GM23338 (cell line): ENCODE results near the gene MYO1E. TPM values are rescaled to one million over a fixed set of nuclear protein-coding genes. Genes with fewer than 3 reads are reported as not detected.

Source experiments
- ATAC-seq: fragments of 200-7000 bp; cut with Tn5 transposase; 3 replicates; pipeline ENCODE4 v1.9.1; 2020
- DNase-seq: peaks from one replicate; pipeline ENCODE4 v3.0.0-alpha.2; 2015; ENCODE audit warnings: low spot score
- H2AFZ ChIP-seq: fragments of 200-600 bp; sonication (generic); 2 replicates; pipeline ENCODE4 v1.8.0; 2016; ENCODE audit warnings: antibody characterized with exemption, mild to moderate bottlenecking, moderate library complexity
- H3F3A ChIP-seq: fragments of 200-600 bp; sonication (generic); replicated peaks from 2 replicates; pipeline ENCODE4 v1.8.0; 2017; ENCODE audit warnings: antibody characterized with exemption, mixed run types, low read depth
- H3K27ac ChIP-seq: fragments of 200-600 bp; sonication (generic); 2 replicates; pipeline ENCODE4 v1.6.1; 2016; ENCODE audit warnings: low read depth
- H3K27me3 ChIP-seq: fragments of 200-600 bp; sonication (generic); 2 replicates; pipeline ENCODE4 v1.8.0; 2016; ENCODE audit warnings: mild to moderate bottlenecking, mixed run types, moderate library complexity; ENCODE audit not compliant: insufficient read depth
- H3K36me3 ChIP-seq: fragments of 200-600 bp; sonication (generic); 2 replicates; pipeline ENCODE4 v1.8.0; 2016; ENCODE audit warnings: mild to moderate bottlenecking; ENCODE audit not compliant: insufficient read depth
- H3K4me1 ChIP-seq: fragments of 200-600 bp; sonication (generic); 2 replicates; pipeline ENCODE4 v1.8.0; 2016; ENCODE audit warnings: mild to moderate bottlenecking, moderate library complexity; ENCODE audit not compliant: insufficient read depth
- H3K4me2 ChIP-seq: fragments of 200-600 bp; sonication (generic); 2 replicates; pipeline ENCODE4 v1.7.1; 2017; ENCODE audit warnings: mixed run types
- H3K4me3 ChIP-seq: fragments of 200-600 bp; sonication (generic); 2 replicates; pipeline ENCODE4 v1.6.1; 2016; ENCODE audit warnings: mixed run types
- H3K79me2 ChIP-seq: fragments of 200-600 bp; sonication (generic); replicated peaks from 2 replicates; pipeline ENCODE4 v1.8.0; 2017; ENCODE audit warnings: mild to moderate bottlenecking; ENCODE audit not compliant: insufficient read depth
- H3K9me2 ChIP-seq: fragments of 200-600 bp; sonication (generic); 2 replicates; pipeline ENCODE4 v1.8.0; 2017; ENCODE audit not compliant: insufficient read depth
- H4K20me1 ChIP-seq: fragments of 200-600 bp; sonication (generic); replicated peaks from 2 replicates; pipeline ENCODE4 v1.8.0; 2017; ENCODE audit warnings: mild to moderate bottlenecking; ENCODE audit not compliant: insufficient read depth
- H3K27ac Mint-ChIP-seq: 2 replicates; pipeline ENCODE4 v1.8.0; 2020; ENCODE audit warnings: inconsistent platforms, mild to moderate bottlenecking, moderate library complexity, mixed read lengths
- H3K27me3 Mint-ChIP-seq: 3 replicates; pipeline ENCODE4 v1.8.0; 2022; ENCODE audit warnings: low read depth, mild to moderate bottlenecking, moderate library complexity, mixed read lengths, inconsistent platforms; ENCODE audit not compliant: insufficient read depth, poor library complexity
- H3K36me3 Mint-ChIP-seq: 3 replicates; pipeline ENCODE4 v1.8.0; 2021; ENCODE audit warnings: low read depth, mild to moderate bottlenecking, inconsistent platforms, moderate library complexity, mixed read lengths
- H3K4me1 Mint-ChIP-seq: 3 replicates; pipeline ENCODE4 v1.8.0; 2020; ENCODE audit warnings: mild to moderate bottlenecking, inconsistent platforms, mixed read lengths
- H3K4me3 Mint-ChIP-seq: 3 replicates; pipeline ENCODE4 v1.8.0; 2021; ENCODE audit warnings: moderate library complexity, mild to moderate bottlenecking, inconsistent platforms, mixed read lengths
- H3K9me3 Mint-ChIP-seq: 3 replicates; pipeline ENCODE4 v1.8.0; 2020; ENCODE audit warnings: moderate library complexity, mild to moderate bottlenecking, inconsistent platforms, mixed read lengths
- CREB1 ChIP-seq: fragments of 250-450 bp; sonication (Bioruptor Pico); IDR thresholded peaks from 2 replicates; pipeline ENCODE4 v1.5.0; 2020; ENCODE audit warnings: low read depth, mild to moderate bottlenecking, moderate library complexity
- CTCF ChIP-seq, 2 experiments: fragments of 200-600 bp in 1 of 2; sonication (generic) in 1 of 2; conservative IDR thresholded peaks; 2 replicates each; pipeline versions ENCODE4 v1.5.1 to v1.6.1; 2016 to 2017; ENCODE audit warnings: antibody characterized with exemption in 2 of 2, low read depth in 2 of 2, mild to moderate bottlenecking in 2 of 2, moderate library complexity in 1 of 2
- EZH2 ChIP-seq: fragments of 200-600 bp; sonication (generic); IDR thresholded peaks from one replicate; pipeline ENCODE4 v1.8.0; 2017; ENCODE audit warnings: antibody characterized with exemption, mild to moderate bottlenecking, low read depth; ENCODE audit not compliant: unreplicated experiment
- EZH2phosphoT487 ChIP-seq: fragments of 200-600 bp; sonication (generic); IDR thresholded peaks from one replicate; pipeline ENCODE4 v1.8.1; 2018; ENCODE audit warnings: antibody characterized with exemption; ENCODE audit not compliant: unreplicated experiment
- JUNB ChIP-seq: IDR thresholded peaks from one replicate; pipeline ENCODE4 v1.6.1; 2016; ENCODE audit warnings: antibody characterized with exemption; ENCODE audit not compliant: unreplicated experiment
- NANOG ChIP-seq: IDR thresholded peaks from 2 replicates; pipeline ENCODE4 v1.6.1; 2016; ENCODE audit warnings: antibody characterized with exemption, borderline replicate concordance
- POLR2AphosphoS5 ChIP-seq: IDR thresholded peaks from 2 replicates; pipeline ENCODE4 v1.6.1; 2016; ENCODE audit warnings: antibody characterized with exemption, low read depth
- STAT1 ChIP-seq: IDR thresholded peaks from one replicate; pipeline ENCODE4 v1.6.1; 2016; ENCODE audit warnings: antibody characterized with exemption; ENCODE audit not compliant: unreplicated experiment
- ZNF114 ChIP-seq: fragments of 250-450 bp; sonication (Bioruptor Pico); IDR thresholded peaks from 2 replicates; pipeline ENCODE4 v1.5.0; 2020; ENCODE audit warnings: mild to moderate bottlenecking, moderate library complexity
- ZNF331 ChIP-seq: fragments of 250-450 bp; sonication (Bioruptor Pico); IDR thresholded peaks from 2 replicates; pipeline ENCODE4 v1.5.0; 2020; ENCODE audit warnings: low read depth, mild to moderate bottlenecking, moderate library complexity
- polyA plus RNA-seq: library from polyadenylated mRNA; unstranded; fragments of >200 nt; fragmentation: Nextera tagmentation; extraction: Ambion mirVana; gene quantifications from 2 replicates; pipeline ENCODE4 v1.2.1, GENCODE V29; 2016
- total RNA-seq: library from RNA; depleted of rRNA; stranded (reverse); fragments of >200 nt; shearing (Covaris generic); gene quantifications from 2 replicates; pipeline ENCODE4 v1.2.3, GENCODE V29; 2014
- TF ChIP-seq, protein P1 (sequence below): fragments of 250-450 bp; sonication (Bioruptor Pico); IDR thresholded peaks from 2 replicates; pipeline ENCODE4 v1.5.0; 2020; ENCODE audit warnings: mild to moderate bottlenecking, moderate library complexity
- TF ChIP-seq, protein P2 (sequence below): IDR thresholded peaks from 2 replicates; pipeline ENCODE4 v1.6.1; 2016; ENCODE audit warnings: antibody characterized with exemption
- TF ChIP-seq, protein P3 (sequence below): IDR thresholded peaks from one replicate; pipeline ENCODE4 v1.6.1; 2018; ENCODE audit warnings: antibody characterized with exemption; ENCODE audit not compliant: unreplicated experiment

Gene MYO1E
- total and polyA plus RNA-seq, 2 experiments from 2014 or later: 68.3 to 131 TPM

DNA sequence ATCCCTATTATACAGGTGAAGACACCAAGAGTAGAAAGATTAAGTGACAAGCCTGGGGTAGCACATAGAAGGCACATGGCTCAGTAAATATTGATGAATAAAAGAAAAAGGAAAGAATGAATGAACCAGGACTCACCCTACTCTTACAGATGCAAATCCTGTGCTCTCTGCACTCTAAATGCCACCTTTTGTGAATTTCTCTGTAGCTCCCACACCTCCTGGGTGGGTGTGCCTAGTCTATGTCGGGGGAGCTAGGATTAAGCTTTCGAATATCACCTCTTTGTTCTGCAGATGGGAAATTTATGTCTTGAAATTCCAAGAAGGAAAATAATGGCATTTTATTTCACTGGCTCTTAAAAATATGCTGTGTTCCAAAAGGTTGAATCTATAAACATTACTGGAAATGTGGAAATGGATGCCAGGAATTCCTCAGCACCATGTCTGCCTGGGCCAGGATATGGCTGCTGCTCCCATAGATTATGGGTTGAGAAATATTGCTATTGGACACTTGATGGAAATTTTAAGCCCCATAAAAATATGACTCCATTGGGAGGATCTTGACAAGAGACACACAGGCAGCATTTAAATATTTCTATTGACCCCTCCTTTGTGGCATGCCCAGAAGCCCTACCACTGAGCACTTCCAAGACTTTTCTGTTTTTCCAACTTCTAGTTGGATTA is 224.4 kb downstream of the MYO1E start:
- TF ChIP-seq ZNF331 (CRISPR knock-in tag): no peak
- TF ChIP-seq EZH2phosphoT487: no peak
- no peak for TF ChIP-seq POLR2AphosphoS5
- TF ChIP-seq, protein P1, sequence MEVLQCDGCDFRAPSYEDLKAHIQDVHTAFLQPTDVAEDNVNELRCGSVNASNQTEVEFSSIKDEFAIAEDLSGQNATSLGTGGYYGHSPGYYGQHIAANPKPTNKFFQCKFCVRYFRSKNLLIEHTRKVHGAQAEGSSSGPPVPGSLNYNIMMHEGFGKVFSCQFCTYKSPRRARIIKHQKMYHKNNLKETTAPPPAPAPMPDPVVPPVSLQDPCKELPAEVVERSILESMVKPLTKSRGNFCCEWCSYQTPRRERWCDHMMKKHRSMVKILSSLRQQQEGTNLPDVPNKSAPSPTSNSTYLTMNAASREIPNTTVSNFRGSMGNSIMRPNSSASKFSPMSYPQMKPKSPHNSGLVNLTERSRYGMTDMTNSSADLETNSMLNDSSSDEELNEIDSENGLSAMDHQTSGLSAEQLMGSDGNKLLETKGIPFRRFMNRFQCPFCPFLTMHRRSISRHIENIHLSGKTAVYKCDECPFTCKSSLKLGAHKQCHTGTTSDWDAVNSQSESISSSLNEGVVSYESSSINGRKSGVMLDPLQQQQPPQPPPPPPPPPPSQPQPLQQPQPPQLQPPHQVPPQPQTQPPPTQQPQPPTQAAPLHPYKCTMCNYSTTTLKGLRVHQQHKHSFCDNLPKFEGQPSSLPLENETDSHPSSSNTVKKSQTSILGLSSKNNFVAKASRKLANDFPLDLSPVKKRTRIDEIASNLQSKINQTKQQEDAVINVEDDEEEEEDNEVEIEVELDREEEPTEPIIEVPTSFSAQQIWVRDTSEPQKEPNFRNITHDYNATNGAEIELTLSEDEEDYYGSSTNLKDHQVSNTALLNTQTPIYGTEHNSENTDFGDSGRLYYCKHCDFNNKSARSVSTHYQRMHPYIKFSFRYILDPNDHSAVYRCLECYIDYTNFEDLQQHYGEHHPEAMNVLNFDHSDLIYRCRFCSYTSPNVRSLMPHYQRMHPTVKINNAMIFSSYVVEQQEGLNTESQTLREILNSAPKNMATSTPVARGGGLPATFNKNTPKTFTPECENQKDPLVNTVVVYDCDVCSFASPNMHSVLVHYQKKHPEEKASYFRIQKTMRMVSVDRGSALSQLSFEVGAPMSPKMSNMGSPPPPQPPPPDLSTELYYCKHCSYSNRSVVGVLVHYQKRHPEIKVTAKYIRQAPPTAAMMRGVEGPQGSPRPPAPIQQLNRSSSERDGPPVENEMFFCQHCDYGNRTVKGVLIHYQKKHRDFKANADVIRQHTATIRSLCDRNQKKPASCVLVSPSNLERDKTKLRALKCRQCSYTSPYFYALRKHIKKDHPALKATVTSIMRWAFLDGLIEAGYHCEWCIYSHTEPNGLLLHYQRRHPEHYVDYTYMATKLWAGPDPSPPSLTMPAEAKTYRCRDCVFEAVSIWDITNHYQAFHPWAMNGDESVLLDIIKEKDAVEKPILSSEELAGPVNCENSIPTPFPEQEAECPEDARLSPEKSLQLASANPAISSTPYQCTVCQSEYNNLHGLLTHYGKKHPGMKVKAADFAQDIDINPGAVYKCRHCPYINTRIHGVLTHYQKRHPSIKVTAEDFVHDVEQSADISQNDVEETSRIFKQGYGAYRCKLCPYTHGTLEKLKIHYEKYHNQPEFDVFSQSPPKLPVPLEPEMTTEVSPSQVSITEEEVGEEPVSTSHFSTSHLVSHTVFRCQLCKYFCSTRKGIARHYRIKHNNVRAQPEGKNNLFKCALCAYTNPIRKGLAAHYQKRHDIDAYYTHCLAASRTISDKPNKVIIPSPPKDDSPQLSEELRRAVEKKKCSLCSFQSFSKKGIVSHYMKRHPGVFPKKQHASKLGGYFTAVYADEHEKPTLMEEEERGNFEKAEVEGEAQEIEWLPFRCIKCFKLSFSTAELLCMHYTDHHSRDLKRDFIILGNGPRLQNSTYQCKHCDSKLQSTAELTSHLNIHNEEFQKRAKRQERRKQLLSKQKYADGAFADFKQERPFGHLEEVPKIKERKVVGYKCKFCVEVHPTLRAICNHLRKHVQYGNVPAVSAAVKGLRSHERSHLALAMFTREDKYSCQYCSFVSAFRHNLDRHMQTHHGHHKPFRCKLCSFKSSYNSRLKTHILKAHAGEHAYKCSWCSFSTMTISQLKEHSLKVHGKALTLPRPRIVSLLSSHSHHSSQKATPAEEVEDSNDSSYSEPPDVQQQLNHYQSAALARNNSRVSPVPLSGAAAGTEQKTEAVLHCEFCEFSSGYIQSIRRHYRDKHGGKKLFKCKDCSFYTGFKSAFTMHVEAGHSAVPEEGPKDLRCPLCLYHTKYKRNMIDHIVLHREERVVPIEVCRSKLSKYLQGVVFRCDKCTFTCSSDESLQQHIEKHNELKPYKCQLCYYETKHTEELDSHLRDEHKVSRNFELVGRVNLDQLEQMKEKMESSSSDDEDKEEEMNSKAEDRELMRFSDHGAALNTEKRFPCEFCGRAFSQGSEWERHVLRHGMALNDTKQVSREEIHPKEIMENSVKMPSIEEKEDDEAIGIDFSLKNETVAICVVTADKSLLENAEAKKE (CRISPR knock-in tag): no peak
- TF ChIP-seq EZH2: no peak
- TF ChIP-seq CTCF (conservative IDR thresholded peaks at IDR 0.05; ENCODE audit: low read depth in 2 of 2): no peak
- TF ChIP-seq CREB1 (CRISPR knock-in tag): no peak
- no peak for TF ChIP-seq JUNB
- TF ChIP-seq, protein P2, sequence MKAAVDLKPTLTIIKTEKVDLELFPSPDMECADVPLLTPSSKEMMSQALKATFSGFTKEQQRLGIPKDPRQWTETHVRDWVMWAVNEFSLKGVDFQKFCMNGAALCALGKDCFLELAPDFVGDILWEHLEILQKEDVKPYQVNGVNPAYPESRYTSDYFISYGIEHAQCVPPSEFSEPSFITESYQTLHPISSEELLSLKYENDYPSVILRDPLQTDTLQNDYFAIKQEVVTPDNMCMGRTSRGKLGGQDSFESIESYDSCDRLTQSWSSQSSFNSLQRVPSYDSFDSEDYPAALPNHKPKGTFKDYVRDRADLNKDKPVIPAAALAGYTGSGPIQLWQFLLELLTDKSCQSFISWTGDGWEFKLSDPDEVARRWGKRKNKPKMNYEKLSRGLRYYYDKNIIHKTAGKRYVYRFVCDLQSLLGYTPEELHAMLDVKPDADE: no peak
- no peak for TF ChIP-seq NANOG
- TF ChIP-seq, protein P3, sequence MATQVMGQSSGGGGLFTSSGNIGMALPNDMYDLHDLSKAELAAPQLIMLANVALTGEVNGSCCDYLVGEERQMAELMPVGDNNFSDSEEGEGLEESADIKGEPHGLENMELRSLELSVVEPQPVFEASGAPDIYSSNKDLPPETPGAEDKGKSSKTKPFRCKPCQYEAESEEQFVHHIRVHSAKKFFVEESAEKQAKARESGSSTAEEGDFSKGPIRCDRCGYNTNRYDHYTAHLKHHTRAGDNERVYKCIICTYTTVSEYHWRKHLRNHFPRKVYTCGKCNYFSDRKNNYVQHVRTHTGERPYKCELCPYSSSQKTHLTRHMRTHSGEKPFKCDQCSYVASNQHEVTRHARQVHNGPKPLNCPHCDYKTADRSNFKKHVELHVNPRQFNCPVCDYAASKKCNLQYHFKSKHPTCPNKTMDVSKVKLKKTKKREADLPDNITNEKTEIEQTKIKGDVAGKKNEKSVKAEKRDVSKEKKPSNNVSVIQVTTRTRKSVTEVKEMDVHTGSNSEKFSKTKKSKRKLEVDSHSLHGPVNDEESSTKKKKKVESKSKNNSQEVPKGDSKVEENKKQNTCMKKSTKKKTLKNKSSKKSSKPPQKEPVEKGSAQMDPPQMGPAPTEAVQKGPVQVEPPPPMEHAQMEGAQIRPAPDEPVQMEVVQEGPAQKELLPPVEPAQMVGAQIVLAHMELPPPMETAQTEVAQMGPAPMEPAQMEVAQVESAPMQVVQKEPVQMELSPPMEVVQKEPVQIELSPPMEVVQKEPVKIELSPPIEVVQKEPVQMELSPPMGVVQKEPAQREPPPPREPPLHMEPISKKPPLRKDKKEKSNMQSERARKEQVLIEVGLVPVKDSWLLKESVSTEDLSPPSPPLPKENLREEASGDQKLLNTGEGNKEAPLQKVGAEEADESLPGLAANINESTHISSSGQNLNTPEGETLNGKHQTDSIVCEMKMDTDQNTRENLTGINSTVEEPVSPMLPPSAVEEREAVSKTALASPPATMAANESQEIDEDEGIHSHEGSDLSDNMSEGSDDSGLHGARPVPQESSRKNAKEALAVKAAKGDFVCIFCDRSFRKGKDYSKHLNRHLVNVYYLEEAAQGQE: no peak
- TF ChIP-seq ZNF114 (CRISPR knock-in tag): no peak
- TF ChIP-seq STAT1: no peak
- no peaks in the 10 kb centered on the region for H3K79me2 ChIP-seq
- peaks cover 44% of the 10 kb centered on the region for H3K36me3 Mint-ChIP-seq
- H3K27ac Mint-ChIP-seq: peak overlapping the region; percentile 86
- H3K27me3 Mint-ChIP-seq: peaks cover 6% of the 10 kb centered on the region
- H3K4me3 ChIP-seq: no peak overlapping the region
- peaks cover 26% of the 10 kb centered on the region for H3K4me1 Mint-ChIP-seq
- DNase-seq (peak; percentile 28), ATAC-seq (peak; percentile 83)
- no peak overlapping the region for H2AFZ ChIP-seq
- H3K4me3 Mint-ChIP-seq: peak overlapping the region; percentile 9; the same call in 1 of the 3 replicates
- H3K9me3 Mint-ChIP-seq: no peaks in the 10 kb centered on the region
- H4K20me1 ChIP-seq: no peaks in the 10 kb centered on the region; the same call in 1 of the 2 replicates
- peak overlapping the region; percentile 73; the same call in 1 of the 2 replicates for H3K27ac ChIP-seq
- peaks cover 24% of the 10 kb centered on the region for H3K4me1 ChIP-seq
- 0 out of 2 replicates have a peak overlapping the region, but pooled peaks have one; percentile 10 for H3K4me2 ChIP-seq
- peaks cover 16% of the 10 kb centered on the region for H3K36me3 ChIP-seq
- no peaks in the 10 kb centered on the region for H3K9me2 ChIP-seq
- H3K27me3 ChIP-seq: no peaks in the 10 kb centered on the region
- H3F3A ChIP-seq: no peaks in the 10 kb centered on the region
